Measurements from ENCODE around the gene LILRB1.

DNA sequence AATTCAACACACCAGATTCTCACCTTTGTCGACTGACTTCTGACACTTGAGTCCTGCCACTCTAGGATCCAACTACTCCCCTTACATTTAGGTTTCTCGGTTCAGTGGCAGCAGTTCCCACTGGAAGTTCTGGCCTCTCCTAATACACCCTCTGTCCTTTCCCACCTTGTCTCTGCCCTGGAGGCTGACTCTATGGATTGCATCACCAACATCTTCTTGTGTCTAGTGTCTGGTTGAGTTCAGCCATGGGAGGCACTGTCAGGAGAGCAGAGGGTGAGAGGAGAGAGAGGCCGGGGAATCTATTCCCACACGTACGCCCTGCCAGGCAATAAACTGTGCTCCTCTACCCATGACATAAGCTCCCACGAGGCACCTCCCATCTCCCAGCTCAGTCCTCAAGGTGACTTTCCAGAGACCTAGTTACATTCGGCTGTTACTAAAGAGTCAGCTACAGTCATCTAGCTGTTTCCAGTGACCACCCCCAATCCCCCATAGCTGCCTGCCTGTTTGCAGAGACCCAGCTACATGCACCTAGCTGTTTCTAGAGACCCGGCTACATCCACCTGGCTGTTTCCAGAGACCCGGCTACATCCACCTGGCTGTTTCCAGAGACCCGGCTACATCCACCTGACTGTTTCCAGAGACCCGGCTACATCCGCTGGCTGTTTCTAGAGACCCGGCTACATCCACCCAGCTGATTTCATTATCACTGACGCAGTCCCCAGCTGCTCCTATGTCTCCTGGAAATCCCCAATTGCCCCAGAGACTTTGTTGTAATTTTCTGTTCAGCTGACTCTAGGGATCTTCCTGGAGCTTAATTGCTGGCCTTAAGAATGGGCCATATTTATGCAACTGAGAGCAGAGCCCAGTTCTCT is 24.4 kb downstream of the LILRB1 start:
- TF ChIP-seq, protein P1, sequence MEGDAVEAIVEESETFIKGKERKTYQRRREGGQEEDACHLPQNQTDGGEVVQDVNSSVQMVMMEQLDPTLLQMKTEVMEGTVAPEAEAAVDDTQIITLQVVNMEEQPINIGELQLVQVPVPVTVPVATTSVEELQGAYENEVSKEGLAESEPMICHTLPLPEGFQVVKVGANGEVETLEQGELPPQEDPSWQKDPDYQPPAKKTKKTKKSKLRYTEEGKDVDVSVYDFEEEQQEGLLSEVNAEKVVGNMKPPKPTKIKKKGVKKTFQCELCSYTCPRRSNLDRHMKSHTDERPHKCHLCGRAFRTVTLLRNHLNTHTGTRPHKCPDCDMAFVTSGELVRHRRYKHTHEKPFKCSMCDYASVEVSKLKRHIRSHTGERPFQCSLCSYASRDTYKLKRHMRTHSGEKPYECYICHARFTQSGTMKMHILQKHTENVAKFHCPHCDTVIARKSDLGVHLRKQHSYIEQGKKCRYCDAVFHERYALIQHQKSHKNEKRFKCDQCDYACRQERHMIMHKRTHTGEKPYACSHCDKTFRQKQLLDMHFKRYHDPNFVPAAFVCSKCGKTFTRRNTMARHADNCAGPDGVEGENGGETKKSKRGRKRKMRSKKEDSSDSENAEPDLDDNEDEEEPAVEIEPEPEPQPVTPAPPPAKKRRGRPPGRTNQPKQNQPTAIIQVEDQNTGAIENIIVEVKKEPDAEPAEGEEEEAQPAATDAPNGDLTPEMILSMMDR (IDR thresholded peaks at IDR 0.05) = no peak
- TF ChIP-seq EP300 (IDR thresholded peaks at IDR 0.05) (no peak), POLR2A (IDR thresholded peaks at IDR 0.05) (no peak)
